GM18951 (cell line): ENCODE data around the gene CLRN2.

ENCODE experiments used
- POLR2A ChIP-seq: IDR thresholded peaks from 4 replicates; pipeline ENCODE4 v1.6.1; 2011; ENCODE audit warnings: mild to moderate bottlenecking; ENCODE audit not compliant: insufficient read length, insufficient read depth; ENCODE audit errors: extremely low read depth
- in situ Hi-C: fragments of 300-500 bp; cut with MboI; formaldehyde crosslinking; loops from one replicate; pipeline ENCODE4 v1.12.0; 2022; ENCODE audit warnings: low sequenced_read_pairs, mixed read lengths, inconsistent platforms; ENCODE audit not compliant: unreplicated experiment

The CLRN2 gene

GRCh38 chr4:17492058-17492741 lies 22.8 kb upstream of the CLRN2 start:
- in situ Hi-C loops = no loop called here
- TF ChIP-seq POLR2A = no peak

GRCh38 chr4:17492876-17493275 lies 22.1 kb upstream of the CLRN2 start:
- in situ Hi-C loops = no loop called here
- no peak for TF ChIP-seq POLR2A

- TF ChIP-seq POLR2A = no peak
- in situ Hi-C loops = no loop called here
Observed at GRCh38 chr4:17493619-17494018, 21.3 kb upstream of the CLRN2 start.

- TF ChIP-seq POLR2A = no peak
- in situ Hi-C loops = no loop called here
Observed at GRCh38 chr4:17494258-17495190, 20.4 kb upstream of the CLRN2 start.

GRCh38 chr4:17497890-17498523 lies 17.0 kb upstream of the CLRN2 start:
- TF ChIP-seq POLR2A = no peak
- in situ Hi-C loops = no loop called here

GRCh38 chr4:17500574-17500973 lies 14.4 kb upstream of the CLRN2 start:
- in situ Hi-C loops = no loop called here
- TF ChIP-seq POLR2A = no peak

- no peak for TF ChIP-seq POLR2A
- in situ Hi-C loops = no loop called here
Observed at GRCh38 chr4:17502756-17503155, 12.2 kb upstream of the CLRN2 start.

GRCh38 chr4:17504081-17504480 lies 10.9 kb upstream of the CLRN2 start:
- in situ Hi-C loops = no loop called here
- TF ChIP-seq POLR2A = no peak

- no peak for TF ChIP-seq POLR2A
- in situ Hi-C loops = no loop called here
Observed at GRCh38 chr4:17510582-17510981, 4.4 kb upstream of the CLRN2 start.

GRCh38 chr4:17511051-17511450 lies 3.9 kb upstream of the CLRN2 start:
- in situ Hi-C loops = no loop called here
- TF ChIP-seq POLR2A = no peak

- no peak for TF ChIP-seq POLR2A
- in situ Hi-C loops = no loop called here
Observed at GRCh38 chr4:17511509-17511949, 3.4 kb upstream of the CLRN2 start.

GRCh38 chr4:17511950-17512795 lies 2.8 kb upstream of the CLRN2 start, which contains the start of gene QDPR:
TSS of gene QDPR (minus strand) at chr4:17512090. CDS start at chr4:17512054, 36 bp downstream.
- in situ Hi-C loops = no loop called here
- TF ChIP-seq POLR2A = peak; percentile 77

GRCh38 chr4:17512973-17513665 lies 1.8 kb upstream of the CLRN2 start:
- in situ Hi-C loops = no loop called here
- no peak for TF ChIP-seq POLR2A
